GM19351 (cell line): ENCODE data around the gene ZNF629.

Experiments
- ATAC-seq: cut with Tn5 transposase; IDR thresholded peaks from one replicate; pipeline ENCODE4 v1.9.1; 2021; ENCODE audit warnings: mild to moderate bottlenecking, moderate library complexity; ENCODE audit not compliant: unreplicated experiment

Gene ZNF629

DNA sequence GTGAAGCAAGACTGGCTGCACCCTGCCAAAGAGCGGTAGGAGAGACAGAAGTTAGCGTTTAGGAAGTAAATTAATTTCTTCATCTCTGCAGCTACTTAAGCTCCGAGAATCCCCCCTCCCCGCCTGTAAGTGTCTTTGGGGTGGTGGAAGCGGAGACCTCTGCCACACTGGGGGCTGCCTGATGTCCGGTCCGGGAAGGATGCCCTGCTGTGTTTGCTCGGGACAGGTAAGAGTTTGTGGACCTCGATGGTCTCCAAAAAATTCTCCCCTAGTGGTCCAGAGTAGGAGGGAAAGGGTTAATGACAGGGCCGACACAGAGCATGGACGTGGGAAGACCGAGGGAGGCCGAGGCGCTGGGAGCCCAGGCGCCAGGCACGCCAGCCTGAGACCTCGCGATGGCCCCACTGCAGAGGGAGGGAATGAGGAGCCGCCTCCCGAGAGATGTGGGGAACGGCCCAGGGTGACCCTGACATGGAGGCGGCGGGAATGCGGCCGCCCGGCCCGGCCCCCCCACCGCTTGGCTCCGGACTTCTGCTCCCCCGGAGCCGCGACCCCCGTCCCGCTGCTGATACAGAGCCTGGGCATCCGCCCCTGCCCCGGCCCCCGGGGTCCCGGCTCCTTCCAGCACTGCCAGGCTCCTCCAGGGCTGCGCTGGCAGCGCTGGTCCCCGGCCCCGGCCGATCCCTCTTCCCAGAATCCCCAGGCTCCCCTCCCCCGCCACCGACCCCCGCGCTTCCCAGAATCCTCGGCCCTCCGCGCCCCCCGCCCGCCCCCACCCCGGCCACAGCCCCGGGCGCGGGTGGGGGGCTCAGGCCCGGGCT, 680 bp downstream of the ZNF629 start:
- ATAC-seq: no peak

DNA sequence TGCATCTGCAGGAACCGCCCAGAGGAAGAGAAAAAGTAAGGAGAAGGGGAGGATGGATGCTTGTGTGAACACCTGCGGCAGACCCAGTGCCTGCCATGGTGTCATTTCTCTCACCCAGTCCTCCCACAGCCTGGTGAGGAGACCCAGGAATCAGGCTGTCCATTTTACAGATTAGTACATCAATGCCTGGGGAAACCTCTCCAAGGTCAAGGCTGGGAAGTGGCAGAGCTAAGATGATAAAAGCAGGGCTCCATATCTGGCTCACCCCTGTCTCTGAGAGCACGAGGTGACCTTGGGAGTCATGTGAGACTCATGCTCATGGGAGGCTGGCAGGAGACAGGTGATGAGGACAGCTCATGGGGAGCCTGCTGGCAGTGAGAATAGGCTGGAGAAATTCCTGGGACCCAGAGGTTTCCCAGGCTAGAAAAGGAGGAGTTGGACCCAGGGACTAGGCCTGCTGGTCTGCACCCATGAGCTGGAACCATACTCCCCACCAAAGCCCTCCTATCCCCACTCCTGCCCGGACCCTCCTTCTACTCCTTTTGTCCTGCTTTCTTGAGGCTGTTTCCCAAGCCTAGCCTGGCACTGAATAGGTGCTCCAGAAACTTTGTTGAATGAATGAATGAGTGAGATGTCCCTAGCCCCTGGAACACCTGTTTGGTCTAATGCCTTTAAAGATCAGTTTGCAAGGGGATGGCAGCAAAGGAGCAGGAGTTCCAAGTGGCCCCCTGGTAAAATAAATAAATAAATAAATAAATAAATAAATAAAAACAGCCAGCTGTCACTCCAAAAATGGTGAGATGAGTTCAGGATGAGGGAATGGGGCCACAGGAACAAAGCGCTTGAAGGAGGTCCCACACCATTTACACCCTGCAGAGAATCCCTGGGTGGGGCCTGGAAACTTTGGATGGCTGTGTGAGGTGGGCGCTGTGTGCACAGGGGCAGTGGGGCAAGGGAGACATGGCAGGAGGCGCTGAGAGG, 1.6 kb downstream of the ZNF629 start:
- no peak for ATAC-seq

DNA sequence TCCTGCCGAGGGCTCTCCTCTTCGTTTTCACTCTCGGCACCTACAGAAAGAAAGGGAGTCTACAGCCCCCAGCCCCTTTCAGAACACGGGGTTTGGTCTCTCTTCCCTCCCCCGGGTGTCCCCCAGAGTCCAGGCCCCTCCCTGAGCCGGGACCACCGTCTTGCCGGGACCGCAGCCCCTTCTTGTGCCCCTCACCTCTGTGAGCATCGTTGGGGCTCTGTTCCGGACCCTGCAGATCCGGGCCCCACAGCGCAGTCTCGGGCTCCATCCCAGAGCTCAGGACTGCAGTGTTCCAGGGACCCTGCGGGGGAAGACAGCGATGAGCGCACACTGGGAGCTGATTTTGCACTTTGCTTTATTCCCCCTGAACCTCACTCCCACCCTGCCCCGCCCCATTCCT, 2.8 kb downstream of the ZNF629 start:
- ATAC-seq: no peak

DNA sequence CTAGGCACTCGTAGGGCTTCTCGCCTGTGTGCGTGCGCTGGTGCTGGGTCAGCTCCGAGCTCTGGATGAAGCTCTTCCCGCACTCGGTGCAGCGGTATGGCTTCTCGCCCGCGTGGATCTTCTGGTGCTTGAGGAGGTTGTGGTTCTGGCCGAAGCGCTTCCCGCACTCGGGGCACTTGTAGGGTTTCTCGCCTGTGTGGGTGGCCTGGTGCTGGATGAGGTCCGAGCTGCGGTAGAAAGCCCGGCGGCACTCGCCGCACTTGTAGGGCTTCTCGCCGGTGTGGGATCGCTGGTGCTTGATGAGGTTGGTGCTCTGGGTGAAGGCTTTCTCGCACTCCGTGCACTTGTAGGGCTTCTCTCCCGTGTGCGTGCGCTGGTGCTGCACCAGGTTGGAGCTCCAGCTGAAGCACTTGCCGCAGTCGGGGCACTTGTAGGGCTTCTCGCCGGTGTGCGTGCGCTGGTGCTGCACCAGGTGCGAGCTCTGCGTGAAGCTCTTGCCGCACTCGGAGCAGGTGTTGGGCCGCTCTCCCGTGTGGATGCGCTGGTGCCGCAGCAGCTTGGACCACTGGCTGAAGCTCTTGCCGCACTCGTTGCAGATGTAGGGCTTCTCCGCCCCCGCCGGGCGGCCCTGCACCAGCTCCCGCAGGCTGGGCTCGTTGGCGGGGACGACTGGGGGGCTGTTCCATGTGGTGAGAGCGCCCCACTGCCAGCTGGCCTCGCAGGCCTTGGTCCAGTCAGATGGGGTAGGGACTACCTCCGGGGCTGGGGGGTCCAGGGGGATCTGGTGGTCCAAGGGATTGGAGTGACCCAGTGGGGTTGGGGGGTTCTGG, 3.5 kb downstream of the ZNF629 start:
- ATAC-seq: no peak

DNA sequence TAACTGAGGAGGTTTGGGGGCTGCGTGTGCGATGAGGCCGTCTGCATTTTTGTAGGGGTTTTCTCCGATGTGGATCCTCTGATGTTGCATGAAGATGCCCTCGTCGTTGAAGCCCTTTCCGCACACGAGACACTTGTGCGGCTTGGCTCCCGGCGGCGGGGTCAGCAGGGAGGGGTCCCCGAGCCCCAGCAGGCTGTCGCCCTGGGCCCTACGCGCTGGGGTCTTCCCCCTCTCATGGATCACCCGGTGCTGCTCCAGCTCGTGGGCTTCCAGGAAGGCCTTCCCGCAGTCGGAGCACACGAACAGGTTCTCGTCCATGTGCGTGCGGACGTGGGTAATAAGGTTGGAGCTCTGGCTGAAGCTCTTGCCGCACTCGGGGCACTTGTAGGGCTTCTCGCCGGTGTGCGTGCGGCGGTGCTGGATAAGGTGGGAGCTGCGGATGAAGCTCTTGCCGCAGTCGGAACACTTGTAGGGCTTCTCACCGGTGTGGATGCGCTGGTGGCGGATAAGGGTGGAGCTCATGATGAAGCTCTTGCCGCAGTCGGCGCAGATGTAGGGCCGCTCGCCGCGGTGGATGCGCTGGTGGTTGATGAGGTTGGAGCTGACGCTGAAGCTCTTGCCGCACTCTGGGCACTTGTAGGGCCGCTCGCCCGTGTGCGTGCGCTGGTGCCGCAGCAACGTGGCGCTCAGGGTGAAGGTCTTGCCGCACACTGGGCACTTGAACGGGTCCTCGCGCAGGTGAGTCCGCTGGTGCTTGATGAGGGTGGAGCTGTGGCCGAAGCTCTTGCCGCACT, 4.3 kb downstream of the ZNF629 start:
- ATAC-seq: no peak

DNA sequence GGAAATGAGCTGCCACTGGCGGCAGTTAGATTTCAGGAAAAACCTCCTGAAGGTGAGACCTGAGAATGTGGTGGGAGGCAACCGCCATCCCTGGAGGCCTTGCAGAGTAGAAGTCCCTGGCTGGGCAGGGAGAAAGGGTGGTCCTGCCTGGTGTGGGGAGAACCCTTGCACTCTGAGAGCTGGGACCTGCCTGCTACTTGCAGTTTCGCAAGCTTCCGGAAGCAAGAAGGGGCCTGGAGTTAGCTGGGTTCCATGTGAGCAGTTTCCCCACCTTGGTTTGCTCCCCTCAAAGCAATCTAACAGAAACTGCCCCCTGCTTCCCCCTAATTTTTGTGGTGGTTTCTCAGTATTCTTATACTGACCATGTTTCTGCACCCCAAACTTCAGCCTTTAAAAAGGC, 6.5 kb downstream of the ZNF629 start:
- no peak for ATAC-seq

DNA sequence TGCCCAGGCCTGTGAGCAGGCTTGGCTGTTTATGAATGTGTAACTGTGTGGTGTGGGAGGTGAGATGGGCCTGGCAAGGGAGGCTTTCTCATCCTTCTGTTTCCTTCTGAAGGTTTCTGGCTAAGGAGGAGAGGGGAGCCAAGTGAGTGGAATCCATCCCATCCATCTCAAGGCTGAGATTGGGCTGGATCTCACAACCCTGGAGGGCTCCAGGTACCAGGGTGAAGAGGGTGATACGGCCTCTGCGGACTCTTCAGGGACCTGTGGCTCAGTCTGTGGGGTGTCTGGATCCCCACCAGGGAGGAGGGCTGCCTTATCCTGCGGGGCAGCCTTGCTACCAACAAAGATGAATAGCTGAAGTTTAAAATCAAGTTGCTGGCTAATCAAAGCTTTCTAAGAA, 7.0 kb downstream of the ZNF629 start:
- ATAC-seq: no peak

DNA sequence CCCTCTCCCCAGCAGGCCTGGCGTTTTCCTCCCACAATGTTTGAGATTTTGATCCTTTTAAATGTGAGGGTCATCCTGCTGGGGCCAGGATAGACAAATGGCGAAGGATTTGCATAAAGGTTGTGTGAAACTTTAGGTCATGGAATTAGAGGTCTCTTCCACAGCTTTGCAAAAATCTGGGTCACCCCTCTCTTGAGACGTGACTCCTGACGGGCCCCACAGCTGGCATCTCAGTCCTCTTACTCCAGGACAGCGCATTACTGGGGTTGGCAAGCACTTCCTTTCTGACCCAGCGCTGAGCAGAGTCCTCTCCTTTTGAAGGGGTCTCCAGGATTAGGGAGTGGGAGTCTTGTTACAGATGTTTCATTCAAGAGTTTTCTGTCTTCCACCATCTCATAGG, 7.4 kb downstream of the ZNF629 start:
- no peak for ATAC-seq

DNA sequence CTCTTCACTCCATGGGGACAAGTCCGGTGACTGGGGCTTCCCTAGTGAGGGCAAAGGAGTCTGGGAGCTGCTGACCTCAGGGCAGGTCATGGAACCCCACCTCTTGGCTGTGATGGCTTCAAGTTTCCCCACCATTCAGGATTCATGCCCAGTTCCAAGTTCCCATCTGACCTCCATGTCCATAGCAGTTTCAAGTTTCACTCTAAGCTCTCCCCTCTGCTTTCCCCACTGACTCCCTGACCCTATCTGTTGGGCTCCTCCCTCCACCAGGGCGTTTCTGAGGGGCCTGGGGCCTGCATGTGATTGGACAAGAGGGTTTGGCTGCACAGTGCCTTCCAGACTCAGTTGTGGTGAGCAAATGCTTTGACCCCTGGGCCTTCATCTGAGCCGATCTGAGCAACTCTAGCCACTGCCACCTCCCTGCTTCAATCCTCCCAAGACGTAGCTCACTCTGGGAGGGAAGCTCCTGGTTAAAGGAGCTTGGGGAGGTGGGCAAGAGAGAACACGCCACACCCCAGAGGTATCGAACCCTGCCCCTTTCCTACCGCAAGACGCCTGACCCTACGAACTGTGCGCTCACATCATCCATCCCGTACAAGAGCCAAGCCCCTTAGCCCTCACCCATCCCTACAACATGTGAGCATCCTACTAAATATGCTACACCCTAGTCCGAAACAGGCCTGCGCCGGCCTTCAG, 8.3 kb downstream of the ZNF629 start:
- ATAC-seq: no peak

DNA sequence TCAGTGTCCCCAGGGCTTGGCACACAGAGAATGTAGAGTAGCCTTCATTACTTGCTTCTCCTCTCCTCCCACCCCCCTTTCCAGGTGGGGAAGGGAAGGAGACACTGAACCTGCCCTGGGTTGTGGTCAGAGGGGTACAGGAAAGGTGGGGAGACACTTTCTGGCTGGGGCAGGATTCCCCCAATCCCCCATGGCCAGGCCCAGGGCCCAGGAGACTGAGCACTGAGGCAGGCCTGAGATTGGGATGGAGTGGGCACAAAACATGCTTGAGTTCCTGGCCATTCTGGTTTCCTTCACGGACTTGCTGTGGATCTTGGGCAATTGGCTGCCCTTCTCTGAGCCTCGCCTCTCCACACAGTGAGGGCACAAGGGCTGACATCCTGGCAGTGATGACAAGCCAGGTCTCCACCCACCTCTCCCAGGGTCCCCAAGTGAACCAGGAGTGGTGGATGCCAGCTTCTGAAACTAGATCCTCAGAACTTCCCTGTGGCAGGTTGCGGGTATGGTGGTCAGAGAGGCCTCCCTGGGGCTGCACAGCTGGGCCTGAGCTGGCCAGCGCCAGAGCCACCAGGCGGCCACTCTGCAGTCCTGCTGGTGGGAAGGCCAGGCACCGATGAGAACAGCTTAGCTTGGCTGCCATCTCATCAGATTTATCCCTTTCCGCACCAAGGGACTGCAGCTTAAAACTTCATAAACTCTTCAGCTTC, 9.3 kb downstream of the ZNF629 start:
- no peak for ATAC-seq

DNA sequence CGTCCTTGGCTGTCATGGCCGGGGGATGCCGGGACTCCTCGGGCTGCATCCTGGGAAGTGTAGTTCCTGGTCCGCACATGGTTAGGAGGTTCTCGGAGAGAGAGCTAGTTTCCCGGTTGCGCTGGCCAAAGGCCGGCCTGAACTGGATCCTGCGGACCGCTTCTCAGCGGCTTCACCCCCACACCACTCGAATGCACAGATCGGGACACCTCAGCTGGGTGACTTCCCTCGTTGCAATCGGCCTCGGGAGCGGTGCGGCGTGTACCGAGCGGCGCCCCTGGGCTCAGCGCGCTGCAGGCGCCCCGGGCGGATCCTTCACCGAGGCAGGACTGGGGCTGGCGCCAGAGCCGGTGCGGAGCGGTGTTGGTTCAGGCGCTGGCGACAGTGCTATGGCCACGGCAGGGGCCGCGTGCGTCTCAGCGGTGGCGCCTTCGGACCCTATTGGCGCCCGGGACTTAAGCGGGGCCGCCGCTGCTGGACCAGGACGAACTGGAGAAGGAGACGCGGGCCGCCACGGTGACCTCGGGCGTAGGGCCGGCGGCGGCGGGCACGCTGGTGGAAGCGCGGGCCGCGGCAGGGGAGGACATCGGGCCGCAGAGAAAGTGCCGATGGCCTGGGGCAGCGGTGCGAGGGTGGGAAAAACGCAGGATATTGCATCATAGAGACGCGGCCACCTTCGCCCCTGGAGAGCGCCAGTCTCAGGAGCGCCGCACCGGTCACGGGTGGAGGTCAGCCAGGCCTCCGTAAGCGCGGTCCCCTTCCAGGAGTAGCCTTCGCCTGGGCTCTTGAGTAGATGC, 11.4 kb downstream of the ZNF629 start:
- ATAC-seq: no peak

DNA sequence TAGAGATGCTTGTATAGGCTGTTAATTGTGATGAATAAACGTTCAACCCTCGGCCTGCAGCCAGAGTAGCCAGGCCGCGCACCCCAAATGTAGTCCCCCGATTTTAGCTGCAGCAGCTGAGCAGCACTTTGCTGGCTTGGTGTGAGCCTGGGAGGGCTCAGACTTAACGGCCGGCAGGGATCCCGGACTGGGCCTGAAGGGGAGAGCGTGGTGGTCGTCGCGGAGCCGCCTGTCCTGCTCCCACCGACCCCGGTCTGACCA, 11.9 kb downstream of the ZNF629 start:
- no peak for ATAC-seq

DNA sequence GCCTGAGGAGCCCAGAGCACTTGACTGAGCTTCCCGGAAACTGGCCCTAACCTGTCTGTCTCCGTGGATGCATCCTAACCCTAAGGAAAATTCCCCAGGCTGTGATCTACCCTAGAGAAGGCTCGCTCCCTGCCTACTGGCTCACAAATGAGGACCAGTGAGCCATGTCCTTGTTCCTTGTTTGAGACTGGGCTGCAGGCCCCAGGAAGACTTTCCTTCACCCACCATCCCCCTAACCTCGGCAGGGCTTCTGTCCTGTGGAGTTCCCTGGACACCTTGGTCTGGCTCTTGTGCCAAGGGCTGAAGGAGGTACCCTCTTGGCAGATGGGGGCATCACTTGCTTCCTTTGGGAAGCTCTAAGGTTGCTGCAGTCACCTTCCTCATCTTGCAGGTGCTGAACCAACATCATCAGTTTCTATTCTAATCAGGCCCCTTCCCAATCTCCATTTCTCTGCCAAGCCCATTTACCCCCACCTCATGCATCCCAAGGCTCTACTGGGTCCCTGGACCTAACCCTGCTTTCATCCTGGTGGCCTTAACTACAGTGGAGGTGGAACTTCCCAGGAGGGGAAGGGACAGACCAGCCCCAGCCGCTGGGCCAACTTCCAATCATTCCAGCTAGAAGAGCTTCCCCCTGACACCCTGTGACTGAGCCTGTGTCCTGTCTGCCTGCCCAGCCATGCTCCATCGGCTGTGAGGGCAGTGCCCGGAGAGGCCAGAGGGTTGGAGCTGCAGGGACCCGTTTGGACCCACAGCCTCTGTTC, 12.5 kb downstream of the ZNF629 start:
- no peak for ATAC-seq

DNA sequence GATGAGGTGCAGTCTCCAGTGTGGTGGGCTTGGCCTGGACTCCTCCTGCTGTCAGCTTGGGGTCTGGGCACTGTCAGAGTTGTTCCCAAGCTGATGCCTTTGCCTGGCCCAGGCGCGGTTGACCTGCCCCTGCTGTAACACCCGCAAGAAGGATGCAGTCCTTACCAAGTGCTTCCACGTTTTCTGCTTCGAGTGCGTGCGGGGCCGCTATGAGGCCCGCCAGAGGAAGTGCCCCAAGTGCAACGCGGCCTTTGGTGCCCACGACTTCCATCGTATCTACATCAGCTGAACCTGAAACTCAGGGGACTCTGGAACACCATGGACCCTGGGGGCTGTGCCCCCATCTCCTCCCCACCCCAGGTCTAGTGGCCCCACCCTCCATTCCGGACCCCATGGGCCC, 13.2 kb downstream of the ZNF629 start:
- ATAC-seq: no peak

DNA sequence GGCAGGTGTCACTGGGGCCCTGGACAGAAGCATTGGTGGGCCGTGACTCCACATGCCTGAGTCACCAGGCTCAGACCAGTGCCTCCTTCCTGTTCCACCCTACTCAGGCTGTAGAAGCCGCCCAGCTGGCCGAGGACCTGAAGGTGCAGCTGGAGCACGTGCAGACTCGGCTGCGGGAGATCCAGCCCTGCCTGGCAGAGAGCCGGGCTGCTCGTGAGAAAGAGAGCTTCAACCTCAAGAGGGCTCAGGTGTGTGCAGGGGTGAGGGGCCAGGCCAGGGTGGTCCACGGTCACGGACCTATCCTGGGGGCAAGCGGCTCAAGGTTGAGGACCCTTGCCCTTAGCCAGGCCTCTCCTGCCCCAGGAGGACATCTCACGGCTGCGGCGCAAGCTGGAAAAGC, 15.3 kb downstream of the ZNF629 start:
- ATAC-seq: no peak

DNA sequence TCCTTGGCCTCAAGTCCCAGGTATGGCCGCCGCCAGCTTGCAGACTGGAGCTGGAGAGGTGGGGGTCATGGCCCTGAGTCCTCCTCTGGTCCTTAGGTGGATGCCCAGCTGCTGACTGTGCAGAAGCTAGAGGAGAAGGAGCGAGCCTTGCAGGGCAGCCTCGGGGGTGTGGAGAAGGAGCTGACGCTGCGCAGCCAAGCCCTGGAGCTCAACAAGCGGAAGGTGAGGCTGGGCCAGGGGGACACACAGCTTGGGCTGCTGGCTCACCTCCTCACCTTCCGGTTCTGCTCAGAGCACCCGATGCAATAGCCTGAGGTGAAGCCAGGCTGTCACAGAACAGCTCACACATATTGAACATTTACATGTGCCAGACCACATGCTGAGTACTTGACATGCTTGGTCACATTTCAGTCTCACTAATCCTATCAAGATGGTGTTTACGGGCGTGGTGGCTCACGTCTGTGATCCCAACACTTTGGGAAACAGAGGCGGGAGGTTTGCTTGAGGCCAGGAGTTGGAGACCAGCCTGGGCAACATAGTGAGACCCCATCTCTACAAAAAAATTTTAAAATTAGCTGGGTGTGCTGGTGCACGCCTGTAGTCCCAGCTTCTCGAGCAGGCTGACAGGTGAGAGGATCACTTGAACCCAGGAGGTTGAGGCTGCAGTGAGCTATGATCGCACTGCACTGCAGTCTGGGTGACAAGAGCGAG, 17.5 kb downstream of the ZNF629 start:
- ATAC-seq: no peak

DNA sequence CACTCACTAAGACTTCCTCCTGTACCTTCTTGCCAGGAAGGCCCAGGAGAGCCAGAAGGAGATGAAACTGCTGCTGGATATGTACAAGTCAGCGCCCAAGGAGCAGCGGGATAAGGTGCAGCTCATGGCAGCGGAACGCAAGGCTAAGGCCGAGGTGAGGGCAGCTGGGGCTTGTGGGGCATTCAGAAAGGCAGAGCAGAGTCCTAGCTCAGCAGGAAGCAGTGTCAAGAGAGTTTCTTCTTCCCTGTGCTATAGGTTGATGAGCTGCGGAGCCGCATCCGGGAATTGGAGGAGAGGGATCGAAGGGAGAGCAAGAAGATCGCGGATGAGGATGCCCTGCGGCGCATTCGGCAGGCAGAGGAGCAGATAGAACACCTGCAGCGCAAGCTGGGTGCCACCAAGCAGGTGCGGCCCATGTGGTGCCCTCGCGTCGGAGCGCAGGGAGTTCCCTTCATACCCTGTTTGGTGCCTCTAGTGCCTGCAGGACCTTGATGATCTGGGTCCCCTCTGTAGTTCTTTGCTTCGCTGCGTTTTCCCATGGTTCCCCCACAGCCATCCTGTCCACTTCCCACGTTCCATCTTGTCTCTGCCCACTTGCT, 18.3 kb downstream of the ZNF629 start:
- ATAC-seq: no peak
